SK-N-SH (cell line): ENCODE measurements around the gene NUAK2. TPM values are rescaled to one million over a fixed set of nuclear protein-coding genes. Genes with fewer than 3 reads are reported as not detected.

ENCODE experiments used
- CTCF ChIA-PET: fragments of 300-600, 350-600 bp; formaldehyde crosslinking; extraction: SDS; loops from one replicate; lab custom pipeline; 2021; lab: Yijun Ruan, JAX
- POLR2A ChIA-PET: fragments of 350-600 bp; sonication (Branson Sonifier 250); formaldehyde crosslinking; extraction: SDS; loops from one replicate; lab custom pipeline; 2020; ENCODE audit warnings: antibody characterized with exemption, inconsistent platforms; lab: Yijun Ruan, JAX
- DNase-seq: peaks from one replicate; pipeline ENCODE4 v3.0.0; 2012
- H2AFZ ChIP-seq: fragments of 200-600 bp; sonication (generic); 2 replicates; pipeline ENCODE4 v1.8.1; 2016; ENCODE audit warnings: antibody characterized with exemption, mild to moderate bottlenecking, low read depth
- H3F3A ChIP-seq: fragments of 200-600 bp; sonication (generic); replicated peaks from 2 replicates; pipeline ENCODE3; 2016; ENCODE audit warnings: antibody characterized with exemption, mild to moderate bottlenecking; ENCODE audit not compliant: insufficient read depth
- H3K27ac ChIP-seq, 2 experiments: fragments of 200-500 bp in 1 of 2; fragments of 200-600 bp in 1 of 2; sonication (Bioruptor generic) in 1 of 2; sonication (generic), shearing (Covaris generic) in 1 of 2; 2 replicates each; pipeline versions ENCODE4 v1.5.1 to v1.6.1; 2014 to 2016; ENCODE audit warnings: low read depth in 2 of 2, inconsistent platforms in 1 of 2, low read length in 1 of 2, mild to moderate bottlenecking in 1 of 2, mixed read lengths in 1 of 2
- H3K27me3 ChIP-seq: fragments of 200-600 bp; sonication (generic), shearing (Covaris generic); 2 replicates; pipeline ENCODE4 v1.6.1; 2016; ENCODE audit warnings: mixed run types; ENCODE audit not compliant: insufficient read depth
- H3K36me3 ChIP-seq, 2 experiments: fragments of 200-500 bp in 1 of 2; fragments of 200-600 bp in 1 of 2; sonication (Bioruptor generic) in 1 of 2; sonication (generic) in 1 of 2; replicated peaks in 1 of 2; 2 replicates each; pipeline versions ENCODE3 to v1.5.1; 2014 to 2016; ENCODE audit warnings: low read length in 1 of 2, mild to moderate bottlenecking in 1 of 2; ENCODE audit not compliant: insufficient read depth in 2 of 2, control insufficient read depth in 1 of 2
- H3K4me1 ChIP-seq, 2 experiments: fragments of 200-500 bp in 1 of 2; fragments of 200-600 bp in 1 of 2; sonication (Bioruptor generic) in 1 of 2; sonication (generic), shearing (Covaris generic) in 1 of 2; 2 replicates each; pipeline versions ENCODE4 v1.5.1 to v1.6.1; 2014 to 2016; ENCODE audit warnings: low read depth in 1 of 2, low read length in 1 of 2, mixed run types in 1 of 2; ENCODE audit not compliant: insufficient read depth in 2 of 2, control insufficient read depth in 1 of 2
- H3K4me2 ChIP-seq: fragments of 200-600 bp; sonication (generic), shearing (Covaris generic); 2 replicates; pipeline ENCODE4 v1.6.1; 2017; ENCODE audit warnings: mixed run types
- H3K4me3 ChIP-seq, 2 experiments: fragments of 200-500 bp in 1 of 2; fragments of 200-600 bp in 1 of 2; sonication (Bioruptor generic) in 1 of 2; sonication (generic), shearing (Covaris generic) in 1 of 2; 2 replicates each; pipeline versions ENCODE4 v1.5.1 to v1.8.1; 2014 to 2016; ENCODE audit warnings: low read depth in 2 of 2, inconsistent platforms in 1 of 2, low read length in 1 of 2, mild to moderate bottlenecking in 1 of 2, mixed read lengths in 1 of 2, moderate library complexity in 1 of 2
- H3K79me2 ChIP-seq: fragments of 200-600 bp; sonication (generic); 2 replicates; pipeline ENCODE4 v1.8.1; 2017; ENCODE audit warnings: mild to moderate bottlenecking; ENCODE audit not compliant: insufficient read depth
- H3K9ac ChIP-seq: fragments of 200-600 bp; sonication (generic); 2 replicates; pipeline ENCODE4 v1.6.1; 2017; ENCODE audit warnings: mixed run types
- H3K9me2 ChIP-seq: fragments of 200-600 bp; sonication (generic); 2 replicates; pipeline ENCODE4 v1.6.1; 2017; ENCODE audit warnings: mixed run types
- H3K9me3 ChIP-seq: fragments of 200-600 bp; sonication (generic); 2 replicates; pipeline ENCODE4 v1.6.1; 2017; ENCODE audit warnings: mixed run types, mild to moderate bottlenecking, moderate library complexity
- H4K20me1 ChIP-seq: fragments of 200-600 bp; sonication (generic); 2 replicates; pipeline ENCODE4 v1.6.1; 2017; ENCODE audit warnings: mild to moderate bottlenecking, mixed run types; ENCODE audit not compliant: insufficient read depth
- FOXJ3 ChIP-seq: sonication (generic); formaldehyde crosslinking; IDR thresholded peaks from 2 replicates; pipeline ENCODE4 v1.5.1; 2020; ENCODE audit warnings: mild to moderate bottlenecking, missing genetic modification reagents
- FOXM1 ChIP-seq: IDR thresholded peaks from 2 replicates; pipeline ENCODE4 v1.4.0; 2012; ENCODE audit warnings: low read depth, mild to moderate bottlenecking
- GATA2 ChIP-seq: sonication (generic); formaldehyde crosslinking; IDR thresholded peaks from 2 replicates; pipeline ENCODE4 v1.5.0; 2020; ENCODE audit warnings: mild to moderate bottlenecking, missing genetic modification reagents
- IRF3 ChIP-seq: fragments of 150-350 bp; IDR thresholded peaks from 2 replicates; pipeline ENCODE4 v1.6.1; 2016; ENCODE audit warnings: mild to moderate bottlenecking, low read depth, low read length
- JUND ChIP-seq: IDR thresholded peaks from 2 replicates; pipeline ENCODE4 v1.4.0; 2012
- MAX ChIP-seq: IDR thresholded peaks from 2 replicates; pipeline ENCODE4 v1.4.0; 2012; ENCODE audit warnings: low read depth
- MXI1 ChIP-seq: IDR thresholded peaks from 2 replicates; pipeline ENCODE4 v1.6.1; 2012; ENCODE audit warnings: mild to moderate bottlenecking, low read depth, low read length, improper control_type of control experiment
- PBX3 ChIP-seq: IDR thresholded peaks from 2 replicates; pipeline ENCODE4; 2012
- RAD21 ChIP-seq: IDR thresholded peaks from 2 replicates; pipeline ENCODE4 v1.6.1; 2012; ENCODE audit warnings: mild to moderate bottlenecking, low read length
- REST ChIP-seq: IDR thresholded peaks from 2 replicates; pipeline ENCODE4 v1.6.1; 2012; ENCODE audit warnings: mild to moderate bottlenecking, low read depth, low read length, moderate library complexity
- TCF12 ChIP-seq: IDR thresholded peaks from 2 replicates; pipeline ENCODE4 v1.4.0; 2012
- USF1 ChIP-seq: IDR thresholded peaks from 2 replicates; pipeline ENCODE4 v1.4.0; 2012; ENCODE audit warnings: low read depth, borderline replicate concordance
- USF2 ChIP-seq: fragments of 150-350 bp; IDR thresholded peaks from 2 replicates; pipeline ENCODE4 v1.6.1; 2017; ENCODE audit warnings: antibody characterized with exemption, low read length, low read depth, borderline replicate concordance
- YY1 ChIP-seq: IDR thresholded peaks from 2 replicates; pipeline ENCODE4 v1.4.0; 2012; ENCODE audit warnings: low read depth, mild to moderate bottlenecking
- WGBS: methylation state at CpG from one replicate; pipeline ENCODE4 v1.1.6; 2017; ENCODE audit warnings: low lambda C conversion rate; 5-methylcytosine and 5-hydroxymethylcytosine counted together
- polyA plus RNA-seq, 3 experiments: library from polyadenylated mRNA; depleted of rRNA; stranded (reverse); fragments of >200 nt; gene quantifications; 2 replicates each; pipeline ENCODE4 v1.2.3, GENCODE V29; 2012

Gene NUAK2
- polyA plus RNA-seq, 1 of the 3 experiments (the other 2 are of a cell fraction): 11.1 TPM

- POLR2A ChIA-PET: no interaction called here
- Histone ChIP-seq H3F3A (no peaks in the 10 kb centered on the region), H3K27ac (no peak overlapping the region), H3K9me2 (no peaks in the 10 kb centered on the region), H3K79me2 (no peaks in the 10 kb centered on the region), H3K4me1 (peaks cover 0 to 7% of the 10 kb centered on the region in 2 experiments; a peak in 1 of 4 replicates), H2AFZ (no peak overlapping the region; the same call in 1 of the 2 replicates), H3K36me3 (no peaks in the 10 kb centered on the region), H3K27me3 (peaks cover 11% of the 10 kb centered on the region; the same call in 1 of the 2 replicates), H4K20me1 (no peaks in the 10 kb centered on the region), H3K4me3 (no peak overlapping the region; a peak in 1 of 4 replicates), H3K9me3 (no peaks in the 10 kb centered on the region), H3K4me2 (peak overlapping the region; percentile 76; the same call in 1 of the 2 replicates), H3K9ac (no peak overlapping the region)
- WGBS: 92% methylated on average over 6 of the region's 12 CpGs
- no peak for DNase-seq
- CTCF ChIA-PET: interaction anchor here (1.2 to 9.5 kb wide), 7 partner anchors 7 to 144 kb away, joined by 4 to 79 read pairs (median 8); no protein-coding TSS in a partner anchor
- no peak for TF ChIP-seq FOXM1
- no peak for TF ChIP-seq MAX
- TF ChIP-seq PBX3: no peak
- TF ChIP-seq YY1: no peak
- TF ChIP-seq IRF3: no peak
- TF ChIP-seq FOXJ3 (CRISPR knock-in tag): no peak
- no peak for TF ChIP-seq USF2
- no peak for TF ChIP-seq USF1
- no peak for TF ChIP-seq GATA2 (CRISPR knock-in tag)
- no peak for TF ChIP-seq RAD21
- TF ChIP-seq REST: no peak
- TF ChIP-seq JUND: no peak
- no peak for TF ChIP-seq MXI1
- no peak for TF ChIP-seq TCF12
Observed at GRCh38 chr1:205342986-205343385, 21.4 kb upstream of the NUAK2 start.
